Measurements from ENCODE around the gene EHF. TPM values are rescaled to one million over a fixed set of nuclear protein-coding genes. Genes with fewer than 3 reads are reported as not detected.
A peak's percentile ranks its signal among the peaks of the same experiment; 100 is the strongest.

The EHF gene
- total and polyA plus RNA-seq, 2 of the 8 experiments (the other 6 are each of a cell fraction or from before 2014, with no cell fraction given) = not detected

GRCh38 chr11:34586488-34587281 lies 34.2 kb upstream of the EHF start:
- H2BK5ac ChIP-seq (ENCODE audit: low read depth, low read length) = no peak overlapping the region
- no peaks in the 10 kb centered on the region for H3K79me2 ChIP-seq (ENCODE audit: control insufficient read depth in 1 of 2, insufficient read depth in 2 of 2, low read length in 2 of 2)
- no peak overlapping the region for H2BK20ac ChIP-seq (ENCODE audit: low read length)
- WGBS, 2 experiments (ENCODE audit: extremely low coverage in 1 of 2, insufficient coverage in 1 of 2, insufficient read length in 1 of 2, insufficient replicate concordance in 2 of 2, low coverage in 1 of 2, low lambda C conversion rate in 2 of 2, missing lambda C conversion rate in 1 of 2) = 79% methylated on average over 12 of the region's 12 CpGs; no CpG with 5 or more reads in 1 of the 2 experiments
- H2BK12ac ChIP-seq (ENCODE audit: low read depth, low read length) = no peak overlapping the region
- no peak overlapping the region for H3K27ac ChIP-seq (ENCODE audit: low read depth, low read length)
- FAIRE-seq (no peak), DNase-seq (ENCODE audit: low read depth in 1 of 2, low spot score in 2 of 2) (no peak)
- no peak overlapping the region for H3K4ac ChIP-seq (replicated peaks; ENCODE audit: insufficient read length, low read depth, low read length)
- no peaks in the 10 kb centered on the region for H3K27me3 ChIP-seq (replicated peaks in 1 of 4; ENCODE audit: control insufficient read depth in 3 of 4, extremely low read depth in 1 of 4, insufficient read depth in 3 of 4, low read length in 3 of 4)
- H4K5ac ChIP-seq (ENCODE audit: insufficient read length, low read depth, low read length) = no peak overlapping the region
- H3K4me2 ChIP-seq (ENCODE audit: insufficient read depth in 1 of 2, low read depth in 2 of 2, low read length in 2 of 2) = no peak overlapping the region
- H4K20me1 ChIP-seq (replicated peaks in 1 of 2; ENCODE audit: control insufficient read depth in 1 of 2, insufficient read depth in 2 of 2, low read length in 2 of 2) = no peaks in the 10 kb centered on the region
- H3K56ac ChIP-seq (replicated peaks; ENCODE audit: insufficient read length, low read depth, low read length) = no peak overlapping the region
- no peaks in the 10 kb centered on the region for H3K36me3 ChIP-seq (ENCODE audit: control insufficient read depth in 2 of 4, insufficient read depth in 4 of 4, low read length in 3 of 4)
- no peak overlapping the region for H3K9ac ChIP-seq (replicated peaks in 1 of 4; ENCODE audit: extremely low read depth in 1 of 4, low read depth in 3 of 4, low read length in 3 of 4)
- no peak overlapping the region for H2BK120ac ChIP-seq (replicated peaks; ENCODE audit: low read depth, low read length)
- H3K18ac ChIP-seq (ENCODE audit: extremely low read depth, low read length) = 0 out of 2 replicates have a peak overlapping the region, but pooled peaks have one; percentile 15
- H2AFZ ChIP-seq (ENCODE audit: low read length) = peak overlapping the region; percentile 91; the same call in 1 of the 2 replicates
- no peaks in the 10 kb centered on the region for H3K9me3 ChIP-seq (ENCODE audit: insufficient read depth in 2 of 2, low read depth in 1 of 2, low read length in 1 of 2)
- no peaks in the 10 kb centered on the region for H3K79me1 ChIP-seq (ENCODE audit: low read depth, low read length)
- POLR2A ChIA-PET (ENCODE audit: partially characterized antibody) = interaction anchor here (0.7 kb wide), 1 partner anchor 151 kb away, joined by 3 read pairs; no protein-coding TSS in a partner anchor
- no peak overlapping the region for H3K4me3 ChIP-seq (ENCODE audit: extremely low read depth in 1 of 4, insufficient read depth in 2 of 4, low read depth in 3 of 4, low read length in 4 of 4)
- no peak overlapping the region for H4K91ac ChIP-seq (replicated peaks; ENCODE audit: insufficient read length, low read length)
- H3K4me1 ChIP-seq (replicated peaks in 1 of 4; ENCODE audit: control insufficient read depth in 3 of 4, insufficient read depth in 4 of 4, low read length in 3 of 4) = peaks cover 0 to 6% (median 2%) of the 10 kb centered on the region in 4 experiments; a peak in 2 of 7 replicates
- no peak overlapping the region for H3K23ac ChIP-seq (ENCODE audit: insufficient read length)
- no peak overlapping the region for H2BK15ac ChIP-seq (ENCODE audit: low read length)
- H2AK5ac ChIP-seq (ENCODE audit: low read depth, low read length) = no peak overlapping the region
- H4K8ac ChIP-seq (ENCODE audit: extremely low read depth, insufficient read depth, low read length) = no peak overlapping the region
- no peak overlapping the region for H3K14ac ChIP-seq (ENCODE audit: insufficient read length)
- CTCF ChIA-PET (ENCODE audit: partially characterized antibody) = interaction anchor here (0.6 to 4.0 kb wide), 43 partner anchors 8 to 823 kb away, joined by 3 to 48 read pairs (median 4); partner anchors contain the start of gene ELF5
- no peaks in the 10 kb centered on the region for H3K23me2 ChIP-seq (ENCODE audit: low read depth, low read length)
- TF ChIP-seq ATF2 (IDR thresholded peaks at IDR 0.05; ENCODE audit: low read length) (0 out of 2 replicates have a peak, but pooled peaks have one; percentile 10), CBX5 (IDR thresholded peaks at IDR 0.05; ENCODE audit: low read depth, low read length) (no peak)
